ENCODE measurements around the gene CHST13.
"Not testable (repeated sequence)": the region's sequence is repeated elsewhere in the genome, so short reads cannot be mapped to it uniquely, and the experiment has no call there.

Gene CHST13

DNA sequence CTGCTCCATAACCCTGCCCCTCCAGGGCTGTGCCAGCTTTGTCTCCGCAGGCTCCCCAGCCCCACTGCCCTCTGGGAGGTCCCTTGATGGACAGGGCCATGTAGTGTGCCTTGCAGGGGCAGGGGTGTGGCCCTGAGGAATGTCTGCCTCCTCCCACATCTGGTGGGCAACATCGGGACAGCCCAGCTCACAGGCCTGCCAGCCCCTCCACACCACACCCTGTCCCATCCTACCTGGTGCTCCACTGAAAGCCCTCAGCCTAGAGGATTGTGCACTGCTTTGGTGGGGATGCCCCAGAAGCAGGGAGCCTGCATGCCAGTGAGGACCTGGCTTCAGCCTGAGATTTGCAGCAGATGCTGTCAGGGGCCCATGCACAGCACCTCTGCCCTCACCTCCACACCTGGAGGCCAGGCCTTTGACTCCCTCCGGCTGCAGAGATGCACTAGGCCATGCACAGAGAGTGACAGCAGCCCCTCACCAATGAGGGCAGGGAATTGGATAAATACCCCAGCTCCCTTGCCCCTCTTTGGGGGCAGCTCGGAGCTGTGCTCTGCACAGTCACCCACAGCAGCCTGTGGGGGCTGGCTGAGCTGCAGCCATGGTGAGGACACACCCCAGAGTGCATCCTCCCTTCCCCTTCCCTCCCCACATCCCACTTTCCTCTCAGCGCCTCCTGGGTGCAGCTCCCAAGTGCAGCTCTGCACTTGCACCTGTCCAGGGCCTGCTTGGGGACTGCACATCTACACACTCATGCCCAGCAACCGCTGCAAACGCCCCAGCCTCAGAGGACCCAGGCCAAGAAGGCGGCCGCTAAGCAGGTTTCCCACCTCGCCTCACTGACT lies 32.1 kb downstream of the CHST13 start:
- no peak for DNase-seq (ENCODE audit: low read depth)

DNA sequence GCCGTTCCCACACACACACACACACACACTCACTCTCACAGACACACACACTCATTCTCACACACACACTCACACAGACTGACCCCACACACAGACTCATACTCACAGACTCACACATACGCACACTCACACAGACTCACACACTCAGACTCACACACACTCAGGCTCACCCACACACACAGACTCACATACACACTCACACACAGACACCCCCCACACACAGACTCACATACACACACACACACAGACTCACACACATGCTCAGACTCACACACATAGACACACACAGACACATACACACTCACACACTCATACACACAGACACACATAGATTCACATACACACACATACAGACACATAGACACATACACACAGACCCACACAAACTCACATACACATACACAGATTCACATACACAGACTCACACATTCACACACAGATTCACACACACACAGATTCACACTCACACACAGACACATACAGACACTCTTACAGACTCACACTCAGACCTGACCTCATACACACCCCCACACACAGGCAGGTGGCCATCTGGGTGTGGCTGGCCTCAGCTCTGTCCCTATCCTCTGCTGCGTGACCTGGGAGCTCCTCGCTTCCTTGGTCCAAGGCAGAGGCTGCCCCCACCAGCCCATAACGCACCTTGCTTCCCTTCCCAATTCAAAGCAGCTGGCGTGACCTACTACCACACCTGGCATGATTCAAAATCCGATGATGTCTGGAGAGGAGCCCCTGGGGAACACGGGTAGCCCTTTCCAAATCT lies 32.9 kb downstream of the CHST13 start:
- no peak for DNase-seq (ENCODE audit: low read depth)

DNA sequence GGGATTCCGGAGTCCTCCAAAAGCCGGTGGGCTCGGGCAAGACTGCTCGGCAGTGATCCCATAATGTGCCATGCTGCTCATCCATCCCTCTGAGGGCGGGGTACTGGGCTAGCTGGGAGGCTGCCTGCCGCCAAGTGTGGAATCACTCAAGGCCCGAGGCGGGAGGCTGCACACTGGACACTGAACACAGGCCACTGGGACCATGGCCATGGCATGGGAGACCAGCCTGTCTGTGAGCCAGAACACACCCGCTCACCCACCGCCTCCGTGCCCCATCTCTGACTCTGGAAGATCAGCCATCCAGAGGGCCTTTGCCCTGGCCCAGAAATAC lies 33.4 kb downstream of the CHST13 start:
- DNase-seq (ENCODE audit: low read depth): no peak

DNA sequence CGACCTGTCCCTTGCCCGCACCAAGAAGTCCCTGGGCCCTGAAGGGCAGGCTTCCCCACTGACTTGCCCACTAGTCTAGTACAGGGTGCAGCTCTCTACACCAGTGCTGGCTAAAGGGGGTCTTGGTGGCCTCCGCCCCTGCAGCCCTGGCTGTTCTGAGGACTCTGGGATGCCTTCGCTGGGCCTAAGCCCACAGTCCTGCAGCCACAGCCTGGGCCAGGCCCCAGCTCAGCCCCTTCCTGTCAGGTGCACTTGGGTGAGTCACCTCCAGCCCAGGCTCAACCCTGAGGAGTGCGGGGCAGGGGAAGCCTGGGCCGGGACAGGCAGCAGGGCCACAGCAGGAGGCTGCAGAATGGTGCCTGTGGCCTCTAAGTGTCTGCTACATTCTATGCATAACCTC lies 33.8 kb downstream of the CHST13 start:
- DNase-seq (ENCODE audit: low read depth): peak; percentile 7

DNA sequence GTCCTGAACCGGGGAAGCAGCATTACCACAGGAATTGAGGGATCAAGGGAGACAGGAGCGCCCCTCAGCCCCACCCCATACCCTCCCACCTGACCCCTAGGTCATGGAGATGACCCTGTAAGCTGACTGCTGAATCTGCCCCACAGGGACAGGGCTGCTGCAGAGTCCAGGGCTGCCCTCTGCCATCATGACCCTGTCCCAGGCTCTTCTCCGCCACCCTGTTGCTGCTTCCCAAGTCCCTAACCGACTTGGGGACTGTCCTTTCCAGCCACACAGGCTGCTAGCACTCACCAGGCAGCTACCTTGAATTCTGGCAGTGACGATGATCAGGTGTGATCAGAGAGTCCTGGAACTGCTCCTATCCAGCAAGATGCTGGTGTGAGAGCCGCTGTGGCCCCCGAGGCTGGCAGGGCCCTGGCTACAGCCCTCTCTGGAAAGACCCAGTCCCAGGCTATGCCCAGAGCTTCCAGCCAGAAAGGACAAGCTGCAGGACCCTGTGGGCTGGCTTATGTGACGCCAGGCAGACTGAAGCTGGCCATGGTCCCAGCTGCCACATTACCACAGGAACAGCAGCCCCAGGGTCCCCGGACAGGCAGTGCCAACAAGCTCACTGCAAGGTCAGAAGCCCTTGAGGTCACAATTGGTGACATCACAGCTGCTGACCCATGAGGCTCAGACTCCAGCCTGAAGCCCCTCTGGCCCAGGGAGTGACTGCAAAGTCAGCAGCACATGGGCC lies 34.5 kb downstream of the CHST13 start, which contains the start of gene C3orf22:
C3orf22 (minus strand) TSS at position 597 of the 736 bp plus-strand sequence. CDS start 5,542 bp downstream, outside the sequence.
- no peak for DNase-seq (ENCODE audit: low read depth)

DNA sequence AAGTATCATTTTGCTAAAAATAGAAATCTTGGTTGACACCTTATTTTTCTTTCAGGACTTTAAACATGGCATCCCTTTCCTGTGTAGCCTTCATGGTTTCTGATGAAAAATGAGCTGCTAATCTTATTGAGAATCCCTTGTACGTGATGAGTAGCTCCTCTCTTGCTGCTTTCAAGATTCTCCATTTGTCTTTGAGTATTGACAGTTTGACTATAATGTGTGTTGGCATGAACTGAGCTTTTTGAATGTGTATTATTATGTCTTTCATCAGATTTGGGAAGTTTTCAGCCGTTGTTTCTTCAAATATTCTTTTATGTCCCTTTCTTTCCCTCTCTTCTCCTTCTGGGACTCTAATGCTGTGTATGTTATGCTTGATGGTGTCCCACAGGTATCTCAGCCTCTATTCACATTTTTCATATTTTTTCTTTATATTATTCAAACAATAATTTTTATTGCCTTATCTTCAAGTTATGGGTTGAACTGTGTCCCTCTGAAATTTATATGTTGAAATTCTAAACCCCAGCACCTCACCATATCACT lies 38.9 kb downstream of the CHST13 start:
- no peak for DNase-seq (ENCODE audit: low read depth)

DNA sequence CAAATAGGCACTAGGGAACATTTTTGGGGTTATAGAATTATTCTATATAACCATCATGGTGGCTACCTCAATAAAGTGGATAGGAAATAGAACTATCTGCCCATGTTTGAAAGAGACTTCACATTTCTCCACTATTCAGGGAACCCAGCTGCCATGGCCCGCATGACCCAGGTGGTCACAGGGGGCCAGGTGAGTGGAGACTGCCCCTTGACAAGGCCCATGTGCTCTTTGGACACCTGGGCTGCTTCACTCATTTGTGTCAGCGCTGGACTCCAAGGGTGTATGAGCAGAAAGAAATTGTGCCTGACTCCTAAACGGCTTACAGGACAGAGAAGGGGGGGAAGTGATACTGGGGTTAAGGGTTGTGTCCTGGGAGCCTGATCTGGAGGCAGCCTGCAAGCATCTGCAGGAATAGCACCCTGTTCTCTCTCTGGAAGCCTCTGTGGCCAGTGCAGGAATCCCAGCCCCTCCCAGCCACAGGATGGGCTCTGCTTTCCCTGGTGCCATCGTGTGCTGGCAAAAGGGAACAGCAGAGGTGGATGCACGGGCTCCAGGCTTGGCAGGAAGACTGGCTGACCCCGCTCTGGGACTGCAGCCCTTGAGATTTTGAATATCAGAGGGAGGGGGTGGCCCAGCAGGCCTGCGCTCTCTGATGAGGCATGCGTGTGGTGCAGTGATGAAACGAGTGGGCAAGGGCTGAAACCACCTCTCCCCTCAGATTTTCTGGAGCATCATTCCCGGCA lies 43.9 kb downstream of the CHST13 start:
- no peak for DNase-seq (ENCODE audit: low read depth)

DNA sequence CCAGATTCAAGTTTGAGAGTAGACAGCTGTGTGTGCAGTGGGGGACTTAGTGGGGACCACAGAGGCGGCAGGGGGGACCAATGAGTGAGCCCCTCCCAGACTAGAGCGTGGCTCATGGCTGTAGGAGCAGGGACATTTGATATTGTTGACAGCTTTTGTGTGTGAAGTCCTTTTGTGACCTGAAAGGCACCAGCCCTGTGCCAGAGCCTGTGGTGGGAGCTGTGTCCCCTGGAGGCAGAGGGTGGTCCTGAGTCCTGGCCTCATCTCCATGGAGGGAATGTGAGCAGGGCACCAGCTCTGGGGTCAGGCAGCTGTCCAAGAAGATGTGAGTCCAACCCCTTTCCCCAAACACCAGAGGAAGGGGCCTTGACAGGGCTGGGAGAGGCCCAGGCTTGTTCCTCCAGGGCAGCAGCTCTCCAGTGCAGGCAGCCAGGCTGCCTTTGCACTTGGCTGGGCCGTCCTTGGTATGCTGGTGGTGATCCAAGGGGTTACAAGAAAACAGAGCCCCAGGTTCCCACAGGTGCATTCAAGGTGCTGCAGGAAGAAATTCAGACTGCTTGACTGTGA lies 44.9 kb downstream of the CHST13 start:
- DNase-seq (ENCODE audit: low read depth): no peak

DNA sequence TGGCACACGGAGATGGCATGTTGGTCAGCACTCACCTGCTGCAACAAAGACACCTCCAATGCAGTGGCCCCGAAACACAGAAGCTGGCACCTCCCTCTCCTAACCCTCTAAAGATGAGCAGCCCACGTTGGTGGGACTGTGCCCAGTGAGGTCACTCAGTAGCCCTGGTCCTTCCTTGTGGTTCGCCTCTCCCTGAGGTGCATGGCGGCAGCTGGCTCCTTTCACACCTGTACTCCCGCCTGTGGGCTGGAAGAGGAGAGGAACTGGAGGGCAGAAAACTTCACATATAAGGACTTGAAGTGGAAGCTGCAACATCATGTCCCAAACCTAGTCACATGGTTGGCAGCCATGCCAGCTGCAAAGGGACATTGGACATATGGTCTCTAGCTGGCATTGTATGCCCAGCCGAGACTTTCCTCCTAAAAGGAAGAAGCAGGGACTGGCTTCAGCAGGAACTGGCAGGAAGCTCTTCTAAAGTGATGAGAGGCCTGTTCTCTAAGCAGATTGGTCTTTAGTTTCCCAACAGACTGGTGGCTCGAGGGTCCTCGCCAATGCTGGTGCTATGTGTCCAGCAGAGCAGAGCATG lies 45.5 kb downstream of the CHST13 start:
- DNase-seq (ENCODE audit: low read depth): no peak

DNA sequence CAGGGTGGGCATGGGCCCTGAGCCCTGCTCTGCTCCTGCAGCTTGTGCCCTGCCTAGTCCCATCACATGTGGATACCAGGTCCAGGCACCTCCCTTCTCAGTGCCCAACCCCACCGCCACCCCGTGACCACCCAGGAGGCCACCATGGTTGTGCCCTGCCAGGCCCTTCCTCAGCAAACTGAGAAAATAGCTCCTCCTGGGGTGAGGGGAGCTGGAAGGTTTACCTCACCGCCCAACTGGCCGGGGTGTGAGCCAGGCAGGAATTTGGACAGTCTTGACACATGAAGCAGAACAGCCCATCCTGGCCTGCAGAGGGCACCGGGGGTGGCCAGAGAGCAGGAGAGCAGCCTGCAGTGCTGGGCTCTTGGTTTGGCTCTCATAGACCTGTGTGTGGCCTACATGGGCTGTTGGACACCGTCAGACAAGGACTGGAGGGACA lies 46.2 kb downstream of the CHST13 start:
- peak; percentile 16 for DNase-seq (ENCODE audit: low read depth)

DNA sequence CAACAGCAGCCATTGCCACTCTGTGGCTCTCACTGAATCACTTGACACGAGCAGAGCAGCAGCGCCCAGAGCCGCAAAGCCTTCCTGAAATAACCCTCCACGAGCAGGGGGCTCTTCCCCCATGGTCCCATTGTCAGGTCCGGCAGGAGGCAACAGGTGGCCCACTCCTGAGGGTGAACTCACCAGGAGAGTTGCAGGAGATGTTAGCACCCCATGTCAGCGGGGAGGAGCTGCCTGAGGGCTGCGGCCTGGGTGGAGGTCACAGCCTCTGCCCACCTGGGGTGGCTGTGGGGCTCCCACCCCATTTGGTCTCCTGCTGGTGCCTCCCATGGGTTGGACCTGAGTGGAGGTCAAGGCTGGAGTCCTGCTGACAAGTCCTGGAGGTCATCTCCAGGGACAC lies 47.1 kb downstream of the CHST13 start:
- DNase-seq (ENCODE audit: low read depth): no peak

DNA sequence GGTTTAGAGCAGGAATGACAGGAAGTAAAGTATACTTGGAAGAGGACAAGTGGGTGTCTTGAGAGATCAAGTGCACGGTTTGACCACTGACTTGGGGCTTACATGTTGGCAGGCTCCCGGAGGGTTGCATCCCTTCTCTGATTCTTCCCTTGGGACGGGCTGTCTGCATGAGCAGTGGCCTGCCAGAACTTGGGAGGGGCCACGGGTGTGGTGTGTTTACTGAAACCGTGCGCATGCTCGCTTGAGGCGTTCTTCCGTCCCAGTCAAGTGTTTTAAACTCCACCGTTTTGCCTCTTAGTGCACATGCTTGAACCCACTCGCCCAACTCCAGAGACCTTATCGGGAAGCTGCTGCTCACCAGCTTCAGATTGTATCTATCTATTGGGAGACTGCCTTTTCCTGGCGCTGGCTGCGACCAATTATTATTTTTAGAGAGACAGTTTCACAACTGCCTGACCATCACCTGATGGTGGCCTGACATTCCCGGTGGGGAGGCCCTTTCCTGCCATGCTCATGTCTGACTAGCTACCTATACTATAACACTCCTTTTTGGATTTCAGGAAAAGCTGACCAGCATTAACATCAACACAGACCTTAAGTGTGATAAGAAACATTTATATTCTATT lies 49.6 kb downstream of the CHST13 start:
- no peak for DNase-seq (ENCODE audit: low read depth)

DNA sequence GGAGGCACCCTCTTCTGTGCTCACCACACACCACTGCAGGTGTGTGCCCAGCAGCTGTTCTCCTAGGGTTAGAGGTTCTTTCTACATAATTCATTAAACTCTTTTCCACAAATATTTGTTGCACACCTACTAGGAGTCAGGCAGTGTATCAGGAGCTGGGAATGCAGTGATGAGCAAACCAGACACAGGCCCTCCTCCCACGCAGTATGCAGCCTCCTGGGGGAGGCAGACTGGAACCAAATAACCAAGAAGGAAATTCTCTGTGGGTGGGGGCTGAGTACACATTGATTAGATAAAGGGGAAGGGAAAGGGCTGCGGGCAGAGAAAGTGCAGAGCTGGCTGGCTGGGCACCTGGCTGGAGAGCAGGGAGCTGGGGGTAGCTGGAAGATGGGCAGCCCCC lies 53.3 kb downstream of the CHST13 start:
- DNase-seq (ENCODE audit: low read depth): no peak

DNA sequence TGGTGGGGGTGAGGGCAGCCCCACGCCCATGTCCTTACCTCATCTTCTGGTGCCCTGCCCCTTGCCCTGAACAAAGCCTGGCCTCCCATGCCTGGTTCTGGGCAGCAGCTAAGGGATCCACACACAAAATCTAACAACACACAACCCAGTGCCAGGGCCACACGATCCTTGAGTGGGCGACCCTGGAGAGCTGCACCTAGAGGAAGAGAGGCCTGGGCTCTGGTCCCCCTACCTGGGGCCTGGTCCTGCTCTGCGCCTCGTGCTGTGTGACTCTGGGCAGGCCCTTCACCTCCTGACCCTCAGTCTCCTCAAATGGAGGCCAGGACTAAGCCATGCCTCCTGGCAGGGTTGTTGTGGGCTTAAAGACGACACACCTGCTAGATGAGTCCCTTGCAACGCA lies 54.7 kb downstream of the CHST13 start:
- DNase-seq (ENCODE audit: low read depth): no peak

DNA sequence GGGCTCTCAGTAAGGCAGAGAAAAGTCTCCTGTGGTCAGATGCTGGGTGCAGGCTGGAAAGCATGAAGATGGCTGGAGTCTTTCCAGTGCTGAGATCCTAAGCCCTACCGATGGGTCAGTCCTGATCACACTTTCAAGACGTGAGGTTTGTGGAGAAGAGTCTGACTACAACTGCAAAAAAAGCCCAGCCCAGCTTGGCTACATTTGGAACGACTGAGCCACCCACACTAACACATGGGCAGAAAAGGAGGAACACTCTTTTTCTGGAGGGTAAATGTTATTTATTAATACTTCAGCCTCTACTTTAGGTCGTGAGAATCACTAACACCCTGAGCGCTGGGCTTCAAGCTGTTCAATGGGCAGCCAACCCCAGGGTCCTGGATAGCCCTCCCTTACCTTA lies 56.8 kb downstream of the CHST13 start:
- no peak for DNase-seq (ENCODE audit: low read depth)

DNA sequence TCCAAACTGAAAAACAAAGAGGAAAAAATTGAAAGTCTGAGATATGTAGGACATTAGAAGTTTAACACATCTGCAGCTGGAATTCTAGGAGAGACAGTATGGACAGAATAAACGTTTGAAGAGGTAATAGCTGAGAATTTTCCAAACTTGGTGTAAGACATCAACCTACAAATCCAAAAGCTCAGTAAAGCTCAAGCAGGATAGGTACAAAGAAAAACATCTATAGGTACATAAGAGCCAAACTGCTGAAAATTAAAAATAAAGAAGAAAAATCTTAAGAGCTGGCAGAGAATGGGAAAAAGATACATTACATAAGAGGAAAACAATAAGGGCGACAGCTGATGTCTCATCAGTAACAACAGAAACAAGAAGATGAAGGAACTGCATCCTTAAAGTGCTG lies 57.6 kb downstream of the CHST13 start:
- no peak for DNase-seq (ENCODE audit: low read depth)

DNA sequence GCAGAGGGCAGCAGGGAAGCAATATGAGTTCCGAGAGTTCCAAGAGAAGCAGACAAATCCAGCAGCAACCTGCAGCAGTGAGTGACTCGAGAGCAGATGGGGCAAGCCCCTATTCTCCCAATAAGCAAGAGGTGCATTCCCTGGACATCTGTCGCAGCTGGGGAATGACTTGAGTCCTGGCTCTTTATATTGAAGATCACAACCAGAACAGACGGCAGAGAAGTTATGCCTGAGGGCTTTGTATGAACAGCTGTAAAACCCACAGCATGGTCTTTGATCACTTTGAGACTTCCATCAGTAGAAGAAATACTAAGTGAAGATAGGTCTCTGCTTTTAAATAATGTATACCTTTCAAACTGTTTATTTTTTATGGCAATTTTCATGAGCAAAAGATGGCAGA lies 58.4 kb downstream of the CHST13 start:
- no peak for DNase-seq (ENCODE audit: low read depth)

DNA sequence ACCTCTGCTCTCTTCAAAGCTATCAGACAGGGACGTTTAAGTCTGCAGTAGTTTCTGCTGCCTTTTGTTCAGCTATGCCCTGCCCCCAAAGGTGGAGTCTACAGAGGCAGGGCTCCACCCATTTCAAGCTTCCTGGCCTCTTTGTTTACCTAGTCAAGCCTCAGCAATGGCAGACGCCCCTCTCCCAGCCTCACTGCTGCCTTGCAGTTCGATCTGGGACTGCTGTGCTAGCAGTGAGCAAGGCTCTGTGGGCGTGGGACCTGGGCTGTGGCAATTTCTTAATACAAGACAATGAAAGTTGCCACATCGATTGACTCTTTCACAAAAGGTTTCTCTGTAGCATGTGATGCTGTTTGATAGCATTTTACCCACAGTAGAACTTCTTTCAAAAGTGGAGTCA lies 67.6 kb downstream of the CHST13 start:
- DNase-seq (ENCODE audit: low read depth): not testable (repeated sequence)
